Stimulated activated naive CD4-positive, alpha-beta T cell (primary cell): ENCODE measurements around the gene WNT3A.

Experiments used
- DNase-seq, 6 experiments: peaks; one replicate each; lab custom pipeline; 2025; lab: John Stamatoyannopoulos, UW

The WNT3A gene

GRCh38 chr1:227999056-227999930, 7.5 kb upstream of the WNT3A start:
- peak; percentile 23 to 50 (median 48) for DNase-seq

- DNase-seq = no peak
Measured at GRCh38 chr1:228000416-228000815, 6.4 kb upstream of the WNT3A start.

GRCh38 chr1:228000836-228001563, 5.8 kb upstream of the WNT3A start:
- no peak for DNase-seq

GRCh38 chr1:228001738-228002535, 4.9 kb upstream of the WNT3A start:
- DNase-seq = no peak

- DNase-seq = no peak
Measured at GRCh38 chr1:228002792-228003191, 4.0 kb upstream of the WNT3A start.

GRCh38 chr1:228003461-228004330, 3.1 kb upstream of the WNT3A start:
- no peak for DNase-seq

- peak in 1 of 6 experiments; percentile 6 for DNase-seq
Measured at GRCh38 chr1:228004331-228004855, 2.4 kb upstream of the WNT3A start.

- no peak for DNase-seq
Measured at GRCh38 chr1:228004856-228005462, 1.8 kb upstream of the WNT3A start.

- DNase-seq = no peak
Measured at GRCh38 chr1:228005511-228006033, 1.2 kb upstream of the WNT3A start.

- DNase-seq = no peak
Measured at GRCh38 chr1:228006034-228006785, 588 bp upstream of the WNT3A start.

GRCh38 chr1:228007049-228007800, 427 bp downstream of the WNT3A start:
- DNase-seq = no peak

GRCh38 chr1:228007801-228008341, 1.1 kb downstream of the WNT3A start:
- no peak for DNase-seq

- no peak for DNase-seq
Measured at GRCh38 chr1:228008391-228009115, 1.8 kb downstream of the WNT3A start.

GRCh38 chr1:228009116-228009827, 2.5 kb downstream of the WNT3A start:
- no peak for DNase-seq

GRCh38 chr1:228009828-228010775, 3.3 kb downstream of the WNT3A start:
- no peak for DNase-seq

- no peak for DNase-seq
Measured at GRCh38 chr1:228010921-228011320, 4.1 kb downstream of the WNT3A start.
